H9 (cell line): ENCODE results near the gene PEAK3. TPM values are rescaled to one million over a fixed set of nuclear protein-coding genes. Genes with fewer than 3 reads are reported as not detected.

Experiments
- DNase-seq: peaks from one replicate; pipeline ENCODE4 v3.0.0-alpha.2; 2017
- H2AFZ ChIP-seq: one replicate; pipeline ENCODE4 v1.6.1; 2013; ENCODE audit warnings: mild to moderate bottlenecking, low read length, control low read depth, moderate library complexity
- H2AK5ac ChIP-seq: 2 replicates; pipeline ENCODE4 v1.6.1; 2013; ENCODE audit warnings: low read length, control low read depth, mixed read lengths; ENCODE audit not compliant: insufficient read length
- H2BK120ac ChIP-seq: one replicate; pipeline ENCODE4 v1.6.1; 2013; ENCODE audit warnings: low read depth, mild to moderate bottlenecking, low read length, control low read depth, inconsistent platforms; ENCODE audit not compliant: poor library complexity, severe bottlenecking
- H2BK12ac ChIP-seq: 2 replicates; pipeline ENCODE4 v1.6.1; 2013; ENCODE audit warnings: low read length, control low read depth, mixed read lengths, low read depth; ENCODE audit not compliant: insufficient read length
- H2BK15ac ChIP-seq: 2 replicates; pipeline ENCODE4 v1.6.1; 2013; ENCODE audit warnings: low read depth, low read length, control low read depth
- H2BK20ac ChIP-seq: one replicate; pipeline ENCODE4 v1.6.1; 2013; ENCODE audit warnings: low read depth, mild to moderate bottlenecking, low read length, control low read depth, inconsistent platforms; ENCODE audit not compliant: poor library complexity, severe bottlenecking
- H2BK5ac ChIP-seq: 2 replicates; pipeline ENCODE4 v1.6.1; 2013; ENCODE audit warnings: low read length, control low read depth, mixed read lengths; ENCODE audit not compliant: insufficient read length
- H3K14ac ChIP-seq: 2 replicates; pipeline ENCODE4 v1.6.1; 2013; ENCODE audit warnings: low read length, control low read depth; ENCODE audit not compliant: insufficient read depth
- H3K18ac ChIP-seq: 2 replicates; pipeline ENCODE4 v1.6.1; 2013; ENCODE audit warnings: low read depth, mild to moderate bottlenecking, mixed read lengths, low read length, control low read depth; ENCODE audit not compliant: insufficient read length
- H3K23ac ChIP-seq: 2 replicates; pipeline ENCODE4 v1.6.1; 2013; ENCODE audit warnings: low read length, control low read depth, mixed read lengths, low read depth; ENCODE audit not compliant: insufficient read length
- H3K23me2 ChIP-seq: 2 replicates; pipeline ENCODE4 v1.6.1; 2013; ENCODE audit warnings: low read depth, mild to moderate bottlenecking, mixed read lengths, low read length, control low read depth; ENCODE audit not compliant: insufficient read length, poor library complexity, severe bottlenecking
- H3K27ac ChIP-seq: 2 replicates; pipeline ENCODE4 v1.5.1; 2013; ENCODE audit warnings: low read length, control low read depth, mixed read lengths, low read depth; ENCODE audit not compliant: insufficient read length
- H3K27me3 ChIP-seq: 2 replicates; pipeline ENCODE4 v1.6.1; 2013; ENCODE audit warnings: low read length, control low read depth, inconsistent platforms; ENCODE audit not compliant: insufficient read depth
- H3K4ac ChIP-seq: 2 replicates; pipeline ENCODE4 v1.6.1; 2013; ENCODE audit warnings: low read depth, mild to moderate bottlenecking, control low read depth, inconsistent platforms, low read length, moderate library complexity
- H3K4me1 ChIP-seq: 2 replicates; pipeline ENCODE4 v1.6.1; 2013; ENCODE audit warnings: low read length, control low read depth, inconsistent platforms; ENCODE audit not compliant: insufficient read depth
- H3K4me2 ChIP-seq: 2 replicates; pipeline ENCODE4 v1.6.1; 2013; ENCODE audit warnings: low read length, control low read depth, mixed read lengths; ENCODE audit not compliant: insufficient read length, insufficient read depth
- H3K56ac ChIP-seq: 2 replicates; pipeline ENCODE4 v1.6.1; 2013; ENCODE audit warnings: low read depth, mild to moderate bottlenecking, mixed read lengths, low read length, control low read depth; ENCODE audit not compliant: insufficient read length
- H3K79me1 ChIP-seq: 2 replicates; pipeline ENCODE4 v1.6.1; 2013; ENCODE audit warnings: low read depth, mild to moderate bottlenecking, moderate library complexity, low read length, control low read depth, inconsistent platforms; ENCODE audit not compliant: insufficient read depth, poor library complexity, severe bottlenecking
- H3K79me2 ChIP-seq: 2 replicates; pipeline ENCODE4 v1.6.1; 2013; ENCODE audit warnings: low read length, control low read depth, inconsistent platforms; ENCODE audit not compliant: insufficient read depth
- H3K9ac ChIP-seq: 2 replicates; pipeline ENCODE4 v1.6.1; 2013; ENCODE audit warnings: low read length, control low read depth, mixed read lengths; ENCODE audit not compliant: insufficient read length; ENCODE audit errors: extremely low read depth
- H3K9me3 ChIP-seq: one replicate; pipeline ENCODE4 v1.6.1; 2013; ENCODE audit warnings: low read depth, low read length, inconsistent platforms; ENCODE audit not compliant: control insufficient read depth
- H3T11ph ChIP-seq: one replicate; pipeline ENCODE4 v1.6.1; 2013; ENCODE audit warnings: mild to moderate bottlenecking, low read length, control low read depth, inconsistent platforms
- H4K20me1 ChIP-seq: one replicate; pipeline ENCODE4 v1.6.1; 2013; ENCODE audit not compliant: control insufficient read depth, insufficient read length, insufficient read depth
- H4K5ac ChIP-seq: 2 replicates; pipeline ENCODE4 v1.6.1; 2013; ENCODE audit warnings: low read depth, mild to moderate bottlenecking, mixed read lengths, low read length, control low read depth; ENCODE audit not compliant: insufficient read length
- H4K8ac ChIP-seq: replicated peaks from 2 replicates; pipeline ENCODE4 v1.6.1; 2013; ENCODE audit warnings: low read length, control low read depth, mixed read lengths, low read depth; ENCODE audit not compliant: insufficient read length
- H4K91ac ChIP-seq: 2 replicates; pipeline ENCODE4 v1.6.1; 2013; ENCODE audit warnings: low read depth, mild to moderate bottlenecking, moderate library complexity, mixed read lengths, low read length, control low read depth; ENCODE audit not compliant: insufficient read length
- H3K27ac Mint-ChIP-seq, 3 experiments: 2 replicates in 2 of 3; 3 replicates in 1 of 3; pipeline ENCODE4 v1.8.0; 2020 to 2021; ENCODE audit warnings: mixed read lengths in 3 of 3, mild to moderate bottlenecking in 1 of 3, moderate library complexity in 1 of 3
- H3K27me3 Mint-ChIP-seq: 2 replicates; pipeline ENCODE4 v1.8.0; 2021; ENCODE audit warnings: low read depth, mild to moderate bottlenecking, moderate library complexity, mixed read lengths
- H3K36me3 Mint-ChIP-seq, 3 experiments: 2 replicates in 2 of 3; 3 replicates in 1 of 3; pipeline ENCODE4 v1.8.0; 2020 to 2021; ENCODE audit warnings: low read depth in 3 of 3, mixed read lengths in 3 of 3; ENCODE audit not compliant: insufficient read depth in 1 of 3
- H3K4me1 Mint-ChIP-seq, 2 experiments: 2 replicates each; pipeline ENCODE4 v1.8.0; 2020; ENCODE audit warnings: mixed read lengths in 2 of 2
- H3K4me3 Mint-ChIP-seq, 2 experiments: 2 replicates in 1 of 2; 3 replicates in 1 of 2; pipeline ENCODE4 v1.8.0; 2020 to 2021; ENCODE audit warnings: mild to moderate bottlenecking in 2 of 2, mixed read lengths in 2 of 2, moderate library complexity in 1 of 2
- H3K9me3 Mint-ChIP-seq, 2 experiments: 2 replicates in 1 of 2; 3 replicates in 1 of 2; pipeline ENCODE4 v1.8.0; 2020; ENCODE audit warnings: mild to moderate bottlenecking in 2 of 2, mixed read lengths in 2 of 2, moderate library complexity in 1 of 2
- WGBS: extraction: QIAGEN DNeasy Blood & Tissue Kit; methylation state at CpG from one replicate; pipeline ENCODE4 v1.1.7; 2013; ENCODE audit warnings: missing lambda C conversion rate, low lambda C conversion rate, mixed read lengths; ENCODE audit not compliant: insufficient read length; ENCODE audit errors: extremely low coverage; 5-methylcytosine and 5-hydroxymethylcytosine counted together
- total RNA-seq: library from RNA; stranded (reverse); gene quantifications from 2 replicates; pipeline ENCODE4 v1.2.1, GENCODE V29; 2021
- TF ChIP-seq, protein P1 (sequence below): fragments of 200-600 bp; sonication (generic); conservative IDR thresholded peaks from 3 replicates; pipeline ENCODE4 v1.8.0; 2021; ENCODE audit warnings: antibody characterized with exemption, mild to moderate bottlenecking

Gene PEAK3
- total RNA-seq, 1 experiment from 2014 or later, result not detected

DNA sequence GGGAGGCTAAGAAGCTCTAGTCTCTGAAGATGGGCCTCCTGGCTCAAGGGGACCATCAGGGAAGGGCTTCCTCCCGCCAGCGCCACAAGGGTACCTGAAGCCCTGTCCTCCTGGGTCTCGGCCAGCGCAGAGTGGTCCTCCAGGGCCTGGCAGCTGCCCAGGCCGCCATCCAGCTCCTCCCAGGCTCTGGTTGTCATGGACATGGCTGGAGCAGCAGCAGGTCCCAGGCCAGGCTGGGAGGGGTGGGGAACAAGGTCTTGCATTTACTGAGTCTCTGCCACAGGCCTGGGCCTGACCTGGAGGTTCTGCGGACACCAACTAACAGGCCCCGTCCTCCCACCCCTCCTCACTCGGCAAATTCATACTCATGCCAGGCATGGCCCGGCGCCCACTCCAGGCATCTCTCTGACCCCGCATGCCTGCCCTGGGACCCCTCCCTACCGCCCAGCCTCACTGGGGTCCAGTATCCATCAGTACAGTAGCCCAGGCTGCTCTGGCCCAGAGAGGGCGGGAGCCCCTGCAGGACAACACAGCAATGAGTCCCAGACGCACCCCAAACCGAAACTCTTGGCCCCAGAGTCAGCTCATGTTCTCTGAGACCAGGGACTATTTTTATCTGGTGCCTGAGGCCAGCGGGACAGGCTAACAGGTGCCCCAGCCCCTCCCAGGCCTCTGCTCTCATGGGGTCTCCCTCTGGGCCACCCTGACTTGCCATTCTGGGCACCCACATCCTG, 26.7 kb downstream of the PEAK3 start:
- no peaks in the 10 kb centered on the region for H3K79me1 ChIP-seq
- H4K5ac ChIP-seq, result no peak overlapping the region
- H4K20me1 ChIP-seq, result no peaks in the 10 kb centered on the region
- no peak overlapping the region for H2BK5ac ChIP-seq
- no peak overlapping the region for H3K14ac ChIP-seq
- H3K79me2 ChIP-seq, result no peaks in the 10 kb centered on the region
- no peaks in the 10 kb centered on the region; the same call in 1 of the 2 replicates for H3K27me3 ChIP-seq
- H2BK12ac ChIP-seq, result no peak overlapping the region
- no peak for DNase-seq
- H3K9me3 ChIP-seq, result no peaks in the 10 kb centered on the region
- no peak overlapping the region for H2BK15ac ChIP-seq
- H3K23ac ChIP-seq, result no peak overlapping the region
- H3K9ac ChIP-seq, result no peak overlapping the region
- TF ChIP-seq, protein P1, sequence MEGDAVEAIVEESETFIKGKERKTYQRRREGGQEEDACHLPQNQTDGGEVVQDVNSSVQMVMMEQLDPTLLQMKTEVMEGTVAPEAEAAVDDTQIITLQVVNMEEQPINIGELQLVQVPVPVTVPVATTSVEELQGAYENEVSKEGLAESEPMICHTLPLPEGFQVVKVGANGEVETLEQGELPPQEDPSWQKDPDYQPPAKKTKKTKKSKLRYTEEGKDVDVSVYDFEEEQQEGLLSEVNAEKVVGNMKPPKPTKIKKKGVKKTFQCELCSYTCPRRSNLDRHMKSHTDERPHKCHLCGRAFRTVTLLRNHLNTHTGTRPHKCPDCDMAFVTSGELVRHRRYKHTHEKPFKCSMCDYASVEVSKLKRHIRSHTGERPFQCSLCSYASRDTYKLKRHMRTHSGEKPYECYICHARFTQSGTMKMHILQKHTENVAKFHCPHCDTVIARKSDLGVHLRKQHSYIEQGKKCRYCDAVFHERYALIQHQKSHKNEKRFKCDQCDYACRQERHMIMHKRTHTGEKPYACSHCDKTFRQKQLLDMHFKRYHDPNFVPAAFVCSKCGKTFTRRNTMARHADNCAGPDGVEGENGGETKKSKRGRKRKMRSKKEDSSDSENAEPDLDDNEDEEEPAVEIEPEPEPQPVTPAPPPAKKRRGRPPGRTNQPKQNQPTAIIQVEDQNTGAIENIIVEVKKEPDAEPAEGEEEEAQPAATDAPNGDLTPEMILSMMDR, result no peak
- Mint-ChIP-seq H3K27ac (peak overlapping the region in 1 of 3 experiments; percentile 35; a peak in 1 of 7 replicates), H3K4me1 (peaks cover 4% of the 10 kb centered on the region in 2 experiments), H3K4me3 (no peak overlapping the region), H3K27me3 (peaks cover 24% of the 10 kb centered on the region), H3K9me3 (no peaks in the 10 kb centered on the region), H3K36me3 (no peaks in the 10 kb centered on the region; a peak in 1 of 7 replicates)
- H2BK120ac ChIP-seq, result no peak overlapping the region
- no peak overlapping the region for H3K4me2 ChIP-seq
- no peak overlapping the region for H2BK20ac ChIP-seq
- peaks cover 10% of the 10 kb centered on the region for H3K23me2 ChIP-seq
- WGBS, result no CpG with 5 or more reads among the region's 16 CpGs
- peak overlapping the region; percentile 29 for H3K18ac ChIP-seq
- no peaks in the 10 kb centered on the region for H3K4me1 ChIP-seq
- H2AFZ ChIP-seq, result no peak overlapping the region
- no peak overlapping the region for H3K27ac ChIP-seq
- no peak overlapping the region for H3K4ac ChIP-seq
- no peak overlapping the region for H4K8ac ChIP-seq
- no peak overlapping the region for H4K91ac ChIP-seq
- no peak overlapping the region for H3T11ph ChIP-seq
- no peak overlapping the region for H3K56ac ChIP-seq
- no peak overlapping the region for H2AK5ac ChIP-seq
